GM12891 (cell line): ENCODE data around the gene TCP11L2.

ENCODE experiments used
- DNase-seq: peaks from one replicate; pipeline ENCODE4 v3.0.0; 2011; ENCODE audit warnings: low spot score; ENCODE audit not compliant: insufficient read length
- FAIRE-seq: peaks from 2 replicates; lab custom pipeline; 2011; peaks lifted over from hg19 to GRCh38; lab: Jason Lieb, UNC
- PAX5 ChIP-seq: IDR thresholded peaks from 2 replicates; pipeline ENCODE4 v1.6.1; 2011; ENCODE audit warnings: low read length, moderate library complexity, mild to moderate bottlenecking; ENCODE audit not compliant: insufficient read depth, severe bottlenecking
- POLR2A ChIP-seq: IDR thresholded peaks from 2 replicates; pipeline ENCODE4 v1.6.1; 2011; ENCODE audit warnings: low read depth, low read length, control low read depth
- POLR2AphosphoS5 ChIP-seq: IDR thresholded peaks from 2 replicates; pipeline ENCODE4 v1.6.1; 2011; ENCODE audit warnings: low read depth, low read length, control low read depth
- POU2F2 ChIP-seq: IDR thresholded peaks from 2 replicates; pipeline ENCODE4 v1.6.1; 2011; ENCODE audit warnings: low read depth, mild to moderate bottlenecking, control low read depth, low read length, moderate library complexity
- SPI1 ChIP-seq: IDR thresholded peaks from 2 replicates; pipeline ENCODE4 v1.6.1; 2011; ENCODE audit warnings: low read depth, low read length, control low read depth
- TAF1 ChIP-seq: IDR thresholded peaks from 2 replicates; pipeline ENCODE4 v1.6.1; 2011; ENCODE audit warnings: low read depth, low read length, control low read depth

TCP11L2 gene

GRCh38 chr12:106321139-106321850 is 18.8 kb downstream of the TCP11L2 start:
- FAIRE-seq (no peak), DNase-seq (no peak)
- TF ChIP-seq PAX5 = no peak
- no peak for TF ChIP-seq TAF1
- no peak for TF ChIP-seq POU2F2
- no peak for TF ChIP-seq POLR2AphosphoS5
- no peak for TF ChIP-seq SPI1
- no peak for TF ChIP-seq POLR2A

GRCh38 chr12:106323537-106323936 is 21.0 kb downstream of the TCP11L2 start:
- TF ChIP-seq POLR2A (no peak), POU2F2 (no peak)
- FAIRE-seq (no peak), DNase-seq (no peak)

GRCh38 chr12:106327309-106327869 is 24.9 kb downstream of the TCP11L2 start:
- FAIRE-seq = no peak

GRCh38 chr12:106328735-106329134 is 26.2 kb downstream of the TCP11L2 start:
- no peak for DNase-seq
- no peak for TF ChIP-seq POLR2AphosphoS5
- TF ChIP-seq SPI1 = no peak
- TF ChIP-seq POLR2A = no peak
- TF ChIP-seq POU2F2 = no peak
- TF ChIP-seq TAF1 = no peak
- no peak for TF ChIP-seq PAX5
- FAIRE-seq = no peak

More at GRCh38 chr12:106327309-106327869, 24.9 kb downstream of the TCP11L2 start:
- no peak for DNase-seq
- TF ChIP-seq TAF1 (no peak), POLR2AphosphoS5 (no peak), POLR2A (no peak), SPI1 (no peak), POU2F2 (no peak), PAX5 (no peak)

- no peak for DNase-seq
- no peak for TF ChIP-seq PAX5
- no peak for FAIRE-seq
These were observed 26.9 kb downstream of the TCP11L2 start for GRCh38 chr12:106329231-106329982.

- DNase-seq = no peak
- no peak for FAIRE-seq
- TF ChIP-seq POU2F2 (no peak), TAF1 (no peak), POLR2A (no peak), SPI1 (no peak), PAX5 (no peak), POLR2AphosphoS5 (no peak)
These were observed 29.1 kb downstream of the TCP11L2 start for GRCh38 chr12:106331599-106331998.

GRCh38 chr12:106332536-106332935 is 30.0 kb downstream of the TCP11L2 start:
- no peak for FAIRE-seq
- DNase-seq = no peak
- TF ChIP-seq SPI1 = no peak
- TF ChIP-seq POU2F2 = no peak
- TF ChIP-seq POLR2AphosphoS5 = no peak
- TF ChIP-seq POLR2A = no peak

- FAIRE-seq = no peak
- DNase-seq = no peak
- TF ChIP-seq SPI1 (no peak), POLR2A (no peak), PAX5 (no peak), POU2F2 (no peak), TAF1 (no peak), POLR2AphosphoS5 (no peak)
These were observed 30.5 kb downstream of the TCP11L2 start for GRCh38 chr12:106333010-106333409.

- TF ChIP-seq POLR2AphosphoS5 = no peak
- TF ChIP-seq PAX5 = no peak
- FAIRE-seq = no peak
These were observed 31.2 kb downstream of the TCP11L2 start for GRCh38 chr12:106333756-106334155.

GRCh38 chr12:106341086-106341877 is 38.7 kb downstream of the TCP11L2 start:
- DNase-seq (no peak), FAIRE-seq (no peak)
- TF ChIP-seq POLR2A (no peak), POLR2AphosphoS5 (no peak), SPI1 (no peak), PAX5 (no peak), POU2F2 (no peak), TAF1 (no peak)

More at GRCh38 chr12:106333756-106334155, 31.2 kb downstream of the TCP11L2 start:
- no peak for DNase-seq
